ENCODE measurements around the gene WSCD2. TPM values are rescaled to one million over a fixed set of nuclear protein-coding genes. Genes with fewer than 3 reads are reported as not detected.

Gene WSCD2
- total and polyA plus RNA-seq, 2 of the 4 experiments (the other 2 are of a cell fraction): not detected

- in situ Hi-C loops (cut with MboI; ENCODE audit: low sequenced_read_pairs) (no loop called here), dilution Hi-C loops (cut with HindIII; ENCODE audit: low sequenced_read_pairs, unreplicated experiment) (no loop called here), intact Hi-C loops (cut with micrococcal nuclease) (no loop called here)
- H3K79me1 ChIP-seq (ENCODE audit: low read depth in 1 of 2, low read length in 2 of 2): no peaks in the 10 kb centered on the region
- no peak overlapping the region for H3K4ac ChIP-seq (ENCODE audit: low read depth, low read length)
- H2AFZ ChIP-seq (replicated peaks; ENCODE audit: low read length, poor library complexity): no peak overlapping the region
- H3K27ac ChIP-seq (ENCODE audit: insufficient read depth, low read length): no peak overlapping the region
- no peak overlapping the region for H2AK9ac ChIP-seq (replicated peaks; ENCODE audit: low read depth, low read length, poor library complexity)
- H2AK5ac ChIP-seq (ENCODE audit: low read depth, low read length): no peak overlapping the region
- no peak for TF ChIP-seq SMC3 (IDR thresholded peaks at IDR 0.05; ENCODE audit: low read depth, low read length)
- no peak for TF ChIP-seq BHLHE40 (IDR thresholded peaks at IDR 0.05; ENCODE audit: low read depth, low read length)
- TF ChIP-seq ELK1 (IDR thresholded peaks at IDR 0.05; ENCODE audit: borderline replicate concordance, low read depth, low read length): no peak
- no peak for TF ChIP-seq MAZ (IDR thresholded peaks at IDR 0.05; ENCODE audit: borderline replicate concordance, low read depth, low read length)
- TF ChIP-seq NFE2L2 (IDR thresholded peaks at IDR 0.05; ENCODE audit: low read depth, low read length): no peak
- no peak for TF ChIP-seq FOS (IDR thresholded peaks at IDR 0.05; ENCODE audit: low read depth, low read length)
- no peak for TF ChIP-seq USF2 (IDR thresholded peaks at IDR 0.05; ENCODE audit: low read depth, low read length)
- no peak for TF ChIP-seq MAFK (IDR thresholded peaks at IDR 0.05; ENCODE audit: low read depth, low read length)
- no peak for TF ChIP-seq CEBPB (IDR thresholded peaks at IDR 0.05; ENCODE audit: low read depth, low read length)
- no peak for TF ChIP-seq RFX5 (IDR thresholded peaks at IDR 0.05; ENCODE audit: low read depth, low read length)
- no peak for TF ChIP-seq RAD21 (IDR thresholded peaks at IDR 0.05; ENCODE audit: low read length)
- H4K20me1 ChIP-seq (ENCODE audit: insufficient read depth, low read length): no peaks in the 10 kb centered on the region
- H3K56ac ChIP-seq (ENCODE audit: extremely low read depth, insufficient read depth, low read length): no peak overlapping the region
- no peak overlapping the region for H4K8ac ChIP-seq (ENCODE audit: low read depth in 2 of 2, low read length in 2 of 2)
- no peak overlapping the region for H3K9ac ChIP-seq (ENCODE audit: low read depth, low read length)
- ChIA-PET CTCF (no interaction called here), POLR2A (ENCODE audit: unreplicated experiment) (no interaction called here)
- no peak overlapping the region for H2BK5ac ChIP-seq (ENCODE audit: low read depth, low read length, poor library complexity, severe bottlenecking)
- no peaks in the 10 kb centered on the region for H3K4me1 ChIP-seq (ENCODE audit: control insufficient read depth, insufficient read depth, low read length)
- no peak overlapping the region for H3K23ac ChIP-seq (ENCODE audit: low read depth, low read length)
- no peak overlapping the region for H3K14ac ChIP-seq (replicated peaks; ENCODE audit: low read depth, low read length)
- no peak overlapping the region for H2BK120ac ChIP-seq (ENCODE audit: low read depth, low read length)
- H3K4me3 ChIP-seq (ENCODE audit: insufficient read depth, low read depth, low read length): no peak overlapping the region
- H3K27me3 ChIP-seq (ENCODE audit: control insufficient read depth, insufficient read depth, low read length): no peaks in the 10 kb centered on the region
- DNase-seq (no peak), ATAC-seq (ENCODE audit: low read depth) (no peak)
- H3K36me3 ChIP-seq (ENCODE audit: control insufficient read depth, insufficient read depth, low read length): no peaks in the 10 kb centered on the region
- no peak overlapping the region for H4K91ac ChIP-seq (ENCODE audit: insufficient read depth, low read depth, low read length)
- no peak overlapping the region for H2BK15ac ChIP-seq (ENCODE audit: low read depth, low read length)
- H3K4me2 ChIP-seq (ENCODE audit: low read depth, low read length): no peak overlapping the region
- no peak overlapping the region for H3K18ac ChIP-seq (ENCODE audit: low read depth, low read length)
- no peaks in the 10 kb centered on the region for H3K9me1 ChIP-seq (ENCODE audit: insufficient read depth, low read length)
- H4K5ac ChIP-seq (ENCODE audit: low read depth, low read length): no peak overlapping the region
- H2BK20ac ChIP-seq (ENCODE audit: low read depth, low read length): no peak overlapping the region
- BruUV-seq (replicated peaks): no TSS peak
- whole genome bisulfite sequencing, 2 experiments (ENCODE audit: extremely low coverage in 2 of 2, insufficient read length in 1 of 2): 13% methylated on average over 4 of the region's 6 CpGs; no CpG with 5 or more reads in 1 of the 2 experiments
- H3K9me3 ChIP-seq (ENCODE audit: control insufficient read depth, insufficient read depth, low read length): no peaks in the 10 kb centered on the region
These were observed 7.8 kb upstream of the WSCD2 start for GRCh38 chr12:108121320-108121719.

Measured in IMR-90 (cell line).